Transverse colon (tissue), 4 donors: ENCODE results near the gene IGSF21. TPM values are rescaled to one million over a fixed set of nuclear protein-coding genes. Genes with fewer than 3 reads are reported as not detected.
A peak's percentile ranks its signal among the peaks of the same experiment; 100 is the strongest.

Experiments
- DNase-seq: peaks from one replicate; pipeline ENCODE4 v3.0.0-alpha.2; 2019
- H3K27ac ChIP-seq, 4 donors: fragments of 200-600 bp; sonication (generic); 2 replicates each; pipeline ENCODE4 v1.5.1; 2016 to 2018; ENCODE audit warnings: inconsistent platforms in 4 of 4
- H3K27me3 ChIP-seq: fragments of 200-600 bp; sonication (generic); 2 replicates; pipeline ENCODE4 v1.5.1; 2017; ENCODE audit warnings: inconsistent platforms
- H3K36me3 ChIP-seq, 4 donors: fragments of 200-600 bp; sonication (generic); 2 replicates each; pipeline ENCODE4 v1.5.1; 2017 to 2019; ENCODE audit warnings: inconsistent platforms in 4 of 4
- H3K4me1 ChIP-seq, 4 donors: fragments of 200-600 bp; sonication (generic); 2 replicates each; pipeline ENCODE4 v1.5.1; 2017 to 2020; ENCODE audit warnings: inconsistent platforms in 4 of 4
- H3K4me3 ChIP-seq, 4 donors: fragments of 200-600 bp; sonication (generic); 1 replicate in 1 of 4; 2 replicates in 3 of 4; pipeline versions ENCODE4 v1.5.1 to v1.6.1; 2017 to 2019; ENCODE audit warnings: inconsistent platforms in 4 of 4
- H3K9me3 ChIP-seq, 2 donors: fragments of 200-600 bp; sonication (generic); 2 replicates each; pipeline ENCODE4 v1.5.1; 2017 to 2019; ENCODE audit warnings: inconsistent platforms in 2 of 2
- CTCF ChIP-seq, 5 experiments: fragments of 200-600 bp in 3 of 5; fragments of 450-650 bp in 2 of 5; sonication (generic) in 3 of 5; IDR thresholded peaks; 1 replicate in 2 of 5; 2 replicates in 3 of 5; pipeline ENCODE4 v1.5.1; 2016 to 2017; ENCODE audit warnings: antibody characterized with exemption in 5 of 5, inconsistent platforms in 3 of 5, mild to moderate bottlenecking in 2 of 5, moderate library complexity in 1 of 5
- EP300 ChIP-seq: sonication (generic); formaldehyde crosslinking; IDR thresholded peaks from one replicate; pipeline ENCODE4 v1.6.1; 2017; ENCODE audit warnings: antibody characterized with exemption, low read depth
- POLR2A ChIP-seq: fragments of 450-650 bp; IDR thresholded peaks from one replicate; pipeline ENCODE4 v1.6.1; 2016; ENCODE audit warnings: antibody characterized with exemption, mild to moderate bottlenecking, moderate library complexity
- POLR2AphosphoS5 ChIP-seq, 3 donors: sonication (generic); formaldehyde crosslinking; IDR thresholded peaks; one replicate each; pipeline ENCODE4 v1.6.1; 2016; ENCODE audit warnings: antibody characterized with exemption in 3 of 3
- WGBS, 2 donors: methylation state at CpG; one replicate each; pipeline ENCODE4 v1.1.5; 2018; ENCODE audit warnings: low coverage in 1 of 2; 5-methylcytosine and 5-hydroxymethylcytosine counted together
- in situ Hi-C, 4 donors: fragments of 200-750 bp; cut with MboI; loops; one replicate each; pipeline versions ENCODE4 v1.15.0 to v1.15.1; 2017; ENCODE audit warnings: low sequenced_read_pairs in 3 of 4, low pct_ligation_motif_present in 1 of 4, low pct_unique_long_range_greater_than_20kb in 1 of 4
- intact Hi-C: fragments of 100-400 bp; cut with DNase I; formaldehyde crosslinking; loops from one replicate; pipeline ENCODE4 v1.15.1; 2023; ENCODE audit warnings: low total_unique reads
- total RNA-seq, 4 donors: library from RNA; depleted of rRNA; stranded (reverse); fragments of >200 nt; gene quantifications; one replicate each; pipeline ENCODE4 v1.1.0, GENCODE V29; 2016

IGSF21 gene
- total RNA-seq, 4 donors from 2014 or later: 1.1 to 6.8 (median 1.6) TPM; not detected in 1

GRCh38 chr1:18097206-18097605, 10.4 kb upstream of the IGSF21 start:
- H3K27ac ChIP-seq: no peak overlapping the region
- peaks cover 11% of the 10 kb centered on the region for H3K27me3 ChIP-seq
- intact Hi-C loops: no loop called here
- H3K4me3 ChIP-seq: no peak overlapping the region
- DNase-seq: no peak
- H3K4me1 ChIP-seq: no peaks in the 10 kb centered on the region
- in situ Hi-C loops: no loop called here
- H3K36me3 ChIP-seq: no peaks in the 10 kb centered on the region
- no peaks in the 10 kb centered on the region for H3K9me3 ChIP-seq
- TF ChIP-seq POLR2AphosphoS5 (IDR thresholded peaks at IDR 0.05) (no peak), CTCF (IDR thresholded peaks at IDR 0.05) (no peak), EP300 (no peak), POLR2A (no peak)

GRCh38 chr1:18099026-18099425, 8.6 kb upstream of the IGSF21 start:
- H3K36me3 ChIP-seq: no peaks in the 10 kb centered on the region
- intact Hi-C loops: no loop called here
- 77% methylated on average over 2 of the region's 2 CpGs; no CpG with 5 or more reads in 1 of the 2 donors for WGBS, 2 donors
- H3K9me3 ChIP-seq: no peaks in the 10 kb centered on the region
- no peaks in the 10 kb centered on the region for H3K27me3 ChIP-seq
- no peak overlapping the region for H3K4me3 ChIP-seq
- in situ Hi-C loops: no loop called here
- TF ChIP-seq CTCF (IDR thresholded peaks at IDR 0.05): no peak
- no peak for TF ChIP-seq EP300
- TF ChIP-seq POLR2A: no peak
- TF ChIP-seq POLR2AphosphoS5 (IDR thresholded peaks at IDR 0.05): no peak
- no peak overlapping the region for H3K27ac ChIP-seq
- no peak for DNase-seq
- no peaks in the 10 kb centered on the region for H3K4me1 ChIP-seq

GRCh38 chr1:18100060-18100459, 7.5 kb upstream of the IGSF21 start:
- DNase-seq: no peak
- TF ChIP-seq CTCF (IDR thresholded peaks at IDR 0.05) (no peak), EP300 (no peak), POLR2AphosphoS5 (IDR thresholded peaks at IDR 0.05) (no peak), POLR2A (no peak)
- intact Hi-C loops (no loop called here), in situ Hi-C loops (no loop called here)
- Histone ChIP-seq H3K27ac (no peak overlapping the region), H3K4me1 (no peaks in the 10 kb centered on the region), H3K9me3 (no peaks in the 10 kb centered on the region), H3K4me3 (no peak overlapping the region), H3K27me3 (peaks cover 5% of the 10 kb centered on the region), H3K36me3 (no peaks in the 10 kb centered on the region)
- 70 to 79% methylated on average over 12 of the region's 12 CpGs for WGBS, 2 donors

GRCh38 chr1:18100491-18101063, 7.0 kb upstream of the IGSF21 start:
- H3K9me3 ChIP-seq: no peaks in the 10 kb centered on the region
- in situ Hi-C loops: no loop called here

More at GRCh38 chr1:18100491-18101063, 7.0 kb upstream of the IGSF21 start:
- 3% methylated on average over 9 to 10 of the region's 10 CpGs for whole genome bisulfite sequencing, 2 donors
- Histone ChIP-seq H3K27ac (no peak overlapping the region), H3K36me3 (no peaks in the 10 kb centered on the region), H3K4me3 (no peak overlapping the region), H3K4me1 (no peaks in the 10 kb centered on the region), H3K27me3 (peaks cover 9% of the 10 kb centered on the region)
- TF ChIP-seq CTCF (IDR thresholded peaks at IDR 0.05) (peak; percentile 65 to 86 (median 84)), POLR2A (no peak)
- peak; percentile 79 for DNase-seq
- intact Hi-C loops: no loop called here
